ENCODE measurements around the gene CENPF.

- TF ChIP-seq TEAD4 (IDR thresholded peaks at IDR 0.05), result no peak
- TF ChIP-seq RAD21 (IDR thresholded peaks at IDR 0.05; ENCODE audit: low read depth), result no peak
- no peak for TF ChIP-seq TAF1 (IDR thresholded peaks at IDR 0.05; ENCODE audit: low read depth)
- TF ChIP-seq, protein P1, sequence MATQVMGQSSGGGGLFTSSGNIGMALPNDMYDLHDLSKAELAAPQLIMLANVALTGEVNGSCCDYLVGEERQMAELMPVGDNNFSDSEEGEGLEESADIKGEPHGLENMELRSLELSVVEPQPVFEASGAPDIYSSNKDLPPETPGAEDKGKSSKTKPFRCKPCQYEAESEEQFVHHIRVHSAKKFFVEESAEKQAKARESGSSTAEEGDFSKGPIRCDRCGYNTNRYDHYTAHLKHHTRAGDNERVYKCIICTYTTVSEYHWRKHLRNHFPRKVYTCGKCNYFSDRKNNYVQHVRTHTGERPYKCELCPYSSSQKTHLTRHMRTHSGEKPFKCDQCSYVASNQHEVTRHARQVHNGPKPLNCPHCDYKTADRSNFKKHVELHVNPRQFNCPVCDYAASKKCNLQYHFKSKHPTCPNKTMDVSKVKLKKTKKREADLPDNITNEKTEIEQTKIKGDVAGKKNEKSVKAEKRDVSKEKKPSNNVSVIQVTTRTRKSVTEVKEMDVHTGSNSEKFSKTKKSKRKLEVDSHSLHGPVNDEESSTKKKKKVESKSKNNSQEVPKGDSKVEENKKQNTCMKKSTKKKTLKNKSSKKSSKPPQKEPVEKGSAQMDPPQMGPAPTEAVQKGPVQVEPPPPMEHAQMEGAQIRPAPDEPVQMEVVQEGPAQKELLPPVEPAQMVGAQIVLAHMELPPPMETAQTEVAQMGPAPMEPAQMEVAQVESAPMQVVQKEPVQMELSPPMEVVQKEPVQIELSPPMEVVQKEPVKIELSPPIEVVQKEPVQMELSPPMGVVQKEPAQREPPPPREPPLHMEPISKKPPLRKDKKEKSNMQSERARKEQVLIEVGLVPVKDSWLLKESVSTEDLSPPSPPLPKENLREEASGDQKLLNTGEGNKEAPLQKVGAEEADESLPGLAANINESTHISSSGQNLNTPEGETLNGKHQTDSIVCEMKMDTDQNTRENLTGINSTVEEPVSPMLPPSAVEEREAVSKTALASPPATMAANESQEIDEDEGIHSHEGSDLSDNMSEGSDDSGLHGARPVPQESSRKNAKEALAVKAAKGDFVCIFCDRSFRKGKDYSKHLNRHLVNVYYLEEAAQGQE (IDR thresholded peaks at IDR 0.05; ENCODE audit: low read depth), result no peak
- no peak for TF ChIP-seq EP300 (IDR thresholded peaks at IDR 0.05; ENCODE audit: borderline replicate concordance)
Observed at GRCh38 chr1:214563881-214564280, 39.1 kb upstream of the CENPF start.

Data from Ishikawa (cell line).